Breast epithelium (tissue), 3 donors: Measurements from ENCODE around the gene CCDC30.

Experiments used
- CTCF ChIP-seq, 3 donors: fragments of 450-650 bp; IDR thresholded peaks; one replicate each; pipeline ENCODE4 v1.5.1; 2016 to 2017; ENCODE audit warnings: antibody characterized with exemption in 3 of 3, mild to moderate bottlenecking in 3 of 3, moderate library complexity in 3 of 3
- POLR2A ChIP-seq: fragments of 450-650 bp; IDR thresholded peaks from one replicate; pipeline ENCODE4 v1.6.1; 2016; ENCODE audit warnings: antibody characterized with exemption, mild to moderate bottlenecking, moderate library complexity
- POLR2AphosphoS5 ChIP-seq, 3 donors: sonication (generic); formaldehyde crosslinking; IDR thresholded peaks; one replicate each; pipeline ENCODE4 v1.6.1; 2017; ENCODE audit warnings: antibody characterized with exemption in 3 of 3

- TF ChIP-seq CTCF (IDR thresholded peaks at IDR 0.05) (no peak), POLR2A (no peak), POLR2AphosphoS5 (IDR thresholded peaks at IDR 0.05) (no peak)
These were observed 211.6 kb downstream of the CCDC30 start for GRCh38 chr1:42674682-42675081.
